Astrocyte (in vitro differentiated cells and primary cell): ENCODE results near the gene ITPA. TPM values are rescaled to one million over a fixed set of nuclear protein-coding genes. Genes with fewer than 3 reads are reported as not detected.

ENCODE experiments used
- DNase-seq: peaks from one replicate; pipeline ENCODE4 v3.0.0-alpha.2; 2010; ENCODE audit warnings: low read depth
- FAIRE-seq: peaks from 2 replicates; lab custom pipeline; 2011; peaks lifted over from hg19 to GRCh38; lab: Jason Lieb, UNC
- H2AFZ ChIP-seq: 2 replicates; pipeline ENCODE4 v1.6.0; 2012; ENCODE audit warnings: low read depth, low read length, inconsistent platforms
- H3K27ac ChIP-seq: 2 replicates; pipeline ENCODE4 v1.5.1; 2011; ENCODE audit warnings: low read depth, low read length, inconsistent platforms
- H3K27me3 ChIP-seq: 2 replicates; pipeline ENCODE4 v1.6.0; 2011; ENCODE audit warnings: low read length, inconsistent platforms; ENCODE audit not compliant: insufficient read depth
- H3K36me3 ChIP-seq: 2 replicates; pipeline ENCODE4 v1.5.1; 2011; ENCODE audit warnings: low read length, inconsistent platforms; ENCODE audit not compliant: insufficient read depth
- H3K4me1 ChIP-seq: 2 replicates; pipeline ENCODE4 v1.5.1; 2011; ENCODE audit warnings: low read length, inconsistent platforms; ENCODE audit not compliant: insufficient read depth
- H3K4me2 ChIP-seq: 2 replicates; pipeline ENCODE4 v1.6.0; 2012; ENCODE audit warnings: low read length, inconsistent platforms
- H3K4me3 ChIP-seq: 2 replicates; pipeline ENCODE4 v1.5.1; 2011; ENCODE audit warnings: low read depth, mild to moderate bottlenecking, low read length, inconsistent platforms; ENCODE audit not compliant: insufficient read depth
- H3K79me2 ChIP-seq: 2 replicates; pipeline ENCODE4 v1.6.0; 2012; ENCODE audit warnings: mild to moderate bottlenecking, low read length, inconsistent platforms; ENCODE audit not compliant: insufficient read depth
- H3K9ac ChIP-seq: 2 replicates; pipeline ENCODE4 v1.6.0; 2012; ENCODE audit warnings: mild to moderate bottlenecking, low read length, inconsistent platforms
- H3K9me3 ChIP-seq: 2 replicates; pipeline ENCODE4 v1.5.1; 2012; ENCODE audit warnings: low read depth, mild to moderate bottlenecking, low read length, inconsistent platforms; ENCODE audit not compliant: insufficient read depth
- H4K20me1 ChIP-seq: 2 replicates; pipeline ENCODE4 v1.6.0; 2012; ENCODE audit warnings: low read length, inconsistent platforms; ENCODE audit not compliant: insufficient read depth
- H3K27ac Mint-ChIP-seq: one replicate; pipeline ENCODE4 v1.8.0; 2021; ENCODE audit warnings: mild to moderate bottlenecking, mixed read lengths; ENCODE audit not compliant: unreplicated experiment
- H3K27me3 Mint-ChIP-seq: one replicate; pipeline ENCODE4 v1.8.0; 2021; ENCODE audit warnings: low read depth, mixed read lengths; ENCODE audit not compliant: unreplicated experiment
- H3K36me3 Mint-ChIP-seq: one replicate; pipeline ENCODE4 v1.8.0; 2021; ENCODE audit warnings: low read depth, mixed read lengths; ENCODE audit not compliant: unreplicated experiment
- H3K4me1 Mint-ChIP-seq: one replicate; pipeline ENCODE4 v1.8.0; 2021; ENCODE audit warnings: low read depth, mixed read lengths; ENCODE audit not compliant: unreplicated experiment
- H3K4me3 Mint-ChIP-seq: one replicate; pipeline ENCODE4 v1.8.0; 2021; ENCODE audit warnings: mild to moderate bottlenecking, moderate library complexity, mixed read lengths; ENCODE audit not compliant: unreplicated experiment
- H3K9me3 Mint-ChIP-seq: one replicate; pipeline ENCODE4 v1.8.0; 2021; ENCODE audit warnings: mild to moderate bottlenecking, mixed read lengths; ENCODE audit not compliant: unreplicated experiment
- CTCF ChIP-seq: IDR thresholded peaks from 2 replicates; pipeline ENCODE4 v1.5.1; 2011; ENCODE audit warnings: low read depth, mild to moderate bottlenecking, inconsistent platforms, low read length, moderate library complexity; ENCODE audit not compliant: insufficient read depth
- EZH2 ChIP-seq: IDR thresholded peaks from 2 replicates; pipeline ENCODE4 v1.6.1; 2012; ENCODE audit warnings: mild to moderate bottlenecking, low read length, inconsistent platforms; ENCODE audit not compliant: insufficient read depth
- total RNA-seq: library from RNA; stranded (reverse); gene quantifications from 2 replicates; pipeline ENCODE4 v1.2.1, GENCODE V29; 2021

ITPA gene
- total RNA-seq, 1 donor from 2014 or later, result 55.5 TPM

GRCh38 chr20:3245711-3246110 is 36.4 kb downstream of the ITPA start:
- no peaks in the 10 kb centered on the region for H3K36me3 ChIP-seq
- no peaks in the 10 kb centered on the region for H3K9me3 Mint-ChIP-seq
- no peak overlapping the region for H3K27ac Mint-ChIP-seq
- peaks cover 14% of the 10 kb centered on the region for H3K27me3 ChIP-seq
- H3K27ac ChIP-seq, result no peak overlapping the region
- no peak for FAIRE-seq
- H3K9ac ChIP-seq, result no peak overlapping the region
- TF ChIP-seq EZH2 (no peak), CTCF (no peak)
- H3K4me2 ChIP-seq, result no peak overlapping the region
- no peak overlapping the region for H2AFZ ChIP-seq
- peaks cover 4% of the 10 kb centered on the region for H3K36me3 Mint-ChIP-seq
- H3K4me1 ChIP-seq, result peaks cover 10% of the 10 kb centered on the region
- DNase-seq, result no peak
- H3K79me2 ChIP-seq, result no peaks in the 10 kb centered on the region
- no peaks in the 10 kb centered on the region for H3K9me3 ChIP-seq
- H3K4me1 Mint-ChIP-seq, result no peaks in the 10 kb centered on the region
- H3K4me3 Mint-ChIP-seq, result no peak overlapping the region
- peaks cover 22% of the 10 kb centered on the region for H3K27me3 Mint-ChIP-seq
- no peak overlapping the region for H3K4me3 ChIP-seq
- H4K20me1 ChIP-seq, result peaks cover 3% of the 10 kb centered on the region

DNA sequence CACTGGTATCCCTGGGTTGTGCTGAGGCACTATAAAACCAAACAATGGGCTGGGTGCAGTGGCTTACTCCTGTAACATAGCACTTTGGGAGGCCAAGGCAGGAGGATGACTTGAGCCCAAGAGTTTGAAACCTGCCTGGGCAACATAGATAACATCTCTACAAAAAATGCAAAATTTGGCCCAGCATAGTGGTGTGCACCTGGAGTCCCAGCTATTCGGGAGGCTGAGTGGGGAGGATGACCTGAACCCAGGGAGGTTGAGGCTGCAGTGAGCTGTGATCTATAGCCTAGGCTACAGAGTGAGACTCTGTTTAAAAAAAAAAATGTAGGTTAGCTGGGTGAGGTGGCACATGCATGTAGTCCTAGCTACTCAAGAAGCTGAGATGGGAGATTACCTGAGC is 37.4 kb downstream of the ITPA start:
- H2AFZ ChIP-seq, result no peak overlapping the region
- H3K27ac ChIP-seq, result no peak overlapping the region
- no peaks in the 10 kb centered on the region for H3K36me3 ChIP-seq
- no peak overlapping the region for H3K27ac Mint-ChIP-seq
- no peaks in the 10 kb centered on the region for H3K79me2 ChIP-seq
- DNase-seq, result no peak
- peaks cover 10% of the 10 kb centered on the region for H3K4me1 ChIP-seq
- no peak overlapping the region for H3K4me3 ChIP-seq
- H3K9me3 Mint-ChIP-seq, result no peaks in the 10 kb centered on the region
- no peaks in the 10 kb centered on the region for H3K9me3 ChIP-seq
- H3K27me3 ChIP-seq, result peaks cover 7% of the 10 kb centered on the region
- H3K4me1 Mint-ChIP-seq, result no peaks in the 10 kb centered on the region
- no peak for FAIRE-seq
- H3K4me3 Mint-ChIP-seq, result no peak overlapping the region
- H3K9ac ChIP-seq, result no peak overlapping the region
- TF ChIP-seq CTCF (no peak), EZH2 (no peak)
- peaks cover 3% of the 10 kb centered on the region for H4K20me1 ChIP-seq
- no peak overlapping the region for H3K4me2 ChIP-seq
- peaks cover 18% of the 10 kb centered on the region for H3K27me3 Mint-ChIP-seq
- peaks cover 4% of the 10 kb centered on the region for H3K36me3 Mint-ChIP-seq

- H3K36me3 ChIP-seq, result peaks cover under 1% of the 10 kb centered on the region
- Mint-ChIP-seq H3K4me1 (no peaks in the 10 kb centered on the region), H3K9me3 (no peaks in the 10 kb centered on the region), H3K4me3 (no peak overlapping the region), H3K27ac (no peak overlapping the region), H3K27me3 (peaks cover 18% of the 10 kb centered on the region), H3K36me3 (peaks cover 10% of the 10 kb centered on the region)
- peaks cover 10% of the 10 kb centered on the region for H3K4me1 ChIP-seq
- no peak overlapping the region for H3K4me3 ChIP-seq
- DNase-seq, result no peak
- no peak overlapping the region for H2AFZ ChIP-seq
- no peak overlapping the region for H3K27ac ChIP-seq
- no peak for TF ChIP-seq CTCF
- TF ChIP-seq EZH2, result no peak
- no peaks in the 10 kb centered on the region for H3K79me2 ChIP-seq
- H3K27me3 ChIP-seq, result peaks cover 6% of the 10 kb centered on the region
- no peaks in the 10 kb centered on the region for H3K9me3 ChIP-seq
- no peak overlapping the region for H3K4me2 ChIP-seq
- H4K20me1 ChIP-seq, result peaks cover 3% of the 10 kb centered on the region
- FAIRE-seq, result no peak
- no peak overlapping the region for H3K9ac ChIP-seq
Observed at GRCh38 chr20:3247638-3248037, 38.3 kb downstream of the ITPA start.
